Measurements from ENCODE around the gene SLC5A6. TPM values are rescaled to one million over a fixed set of nuclear protein-coding genes. Genes with fewer than 3 reads are reported as not detected.

SLC5A6 gene
- polyA plus RNA-seq, 1 donor, result 148 TPM

DNA sequence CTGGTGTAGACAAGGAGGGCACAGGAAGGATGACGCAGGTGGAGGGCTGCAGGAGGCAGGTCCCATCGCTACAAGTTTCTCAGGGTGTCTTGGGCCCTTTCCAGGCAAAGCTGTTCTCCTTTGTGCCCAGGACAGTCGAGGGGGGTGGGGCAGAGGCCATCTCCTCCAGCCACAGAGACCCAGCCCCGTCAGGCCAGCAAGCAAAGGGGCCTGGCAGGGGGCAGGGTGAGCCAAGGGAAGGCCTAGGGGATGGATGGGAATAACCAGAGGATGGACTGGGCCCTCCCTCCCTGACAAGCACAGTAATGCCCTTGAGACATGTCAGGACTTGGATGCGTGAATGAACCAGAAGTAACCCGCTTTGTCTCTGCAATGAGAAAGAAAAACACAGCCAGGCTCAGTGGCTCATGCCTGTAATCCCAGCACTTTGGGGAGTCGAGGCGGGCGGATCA, 57.0 kb downstream of the SLC5A6 start:
- no peak for DNase-seq
- Histone ChIP-seq H3K4me1 (ENCODE audit: control insufficient read depth, insufficient read depth, low read length) (peaks cover 4% of the 10 kb centered on the region), H3K36me3 (ENCODE audit: control insufficient read depth, insufficient read depth, low read length) (no peaks in the 10 kb centered on the region), H3K9me3 (ENCODE audit: control insufficient read depth, low read depth, low read length) (peaks cover 1% of the 10 kb centered on the region), H3K4me3 (ENCODE audit: low read length) (no peak overlapping the region), H3K27me3 (ENCODE audit: control insufficient read depth, insufficient read depth, low read length) (no peaks in the 10 kb centered on the region), H3K27ac (ENCODE audit: low read length) (no peak overlapping the region)
- WGBS (ENCODE audit: insufficient coverage, low lambda C conversion rate), result 83% methylated on average over 2 of the region's 9 CpGs

- H3K9me3 ChIP-seq (ENCODE audit: control insufficient read depth, low read depth, low read length), result peaks cover 3% of the 10 kb centered on the region
- H3K36me3 ChIP-seq (ENCODE audit: control insufficient read depth, insufficient read depth, low read length), result no peaks in the 10 kb centered on the region
- no peaks in the 10 kb centered on the region for H3K27me3 ChIP-seq (ENCODE audit: control insufficient read depth, insufficient read depth, low read length)
- no peak for DNase-seq
- no peak overlapping the region for H3K27ac ChIP-seq (ENCODE audit: low read length)
- no CpG with 5 or more reads among the region's 6 CpGs for WGBS (ENCODE audit: insufficient coverage, low lambda C conversion rate)
- H3K4me3 ChIP-seq (ENCODE audit: low read length), result no peak overlapping the region
- H3K4me1 ChIP-seq (ENCODE audit: control insufficient read depth, insufficient read depth, low read length), result peaks cover 7% of the 10 kb centered on the region
These were observed 57.6 kb downstream of the SLC5A6 start for GRCh38 chr2:27154488-27154887.

- Histone ChIP-seq H3K4me1 (ENCODE audit: control insufficient read depth, insufficient read depth, low read length) (peaks cover 13% of the 10 kb centered on the region), H3K27me3 (ENCODE audit: control insufficient read depth, insufficient read depth, low read length) (no peaks in the 10 kb centered on the region), H3K4me3 (ENCODE audit: low read length) (no peak overlapping the region), H3K27ac (ENCODE audit: low read length) (no peak overlapping the region), H3K36me3 (ENCODE audit: control insufficient read depth, insufficient read depth, low read length) (no peaks in the 10 kb centered on the region), H3K9me3 (ENCODE audit: control insufficient read depth, low read depth, low read length) (peaks cover 3% of the 10 kb centered on the region)
- no CpG with 5 or more reads among the region's 2 CpGs for WGBS (ENCODE audit: insufficient coverage, low lambda C conversion rate)
- DNase-seq, result peak in 1 of 2 donors; percentile 59
These were observed 59.1 kb downstream of the SLC5A6 start for GRCh38 chr2:27152796-27153464.

- Histone ChIP-seq H3K4me1 (ENCODE audit: control insufficient read depth, insufficient read depth, low read length) (peaks cover 13% of the 10 kb centered on the region), H3K27me3 (ENCODE audit: control insufficient read depth, insufficient read depth, low read length) (no peaks in the 10 kb centered on the region), H3K9me3 (ENCODE audit: control insufficient read depth, low read depth, low read length) (peaks cover 3% of the 10 kb centered on the region), H3K4me3 (ENCODE audit: low read length) (no peak overlapping the region), H3K36me3 (ENCODE audit: control insufficient read depth, insufficient read depth, low read length) (no peaks in the 10 kb centered on the region), H3K27ac (ENCODE audit: low read length) (no peak overlapping the region)
- no CpG with 5 or more reads among the region's 8 CpGs for WGBS (ENCODE audit: insufficient coverage, low lambda C conversion rate)
- DNase-seq, result peak in 1 of 2 donors; percentile 31
These were observed 59.8 kb downstream of the SLC5A6 start for GRCh38 chr2:27152102-27152795.

DNA sequence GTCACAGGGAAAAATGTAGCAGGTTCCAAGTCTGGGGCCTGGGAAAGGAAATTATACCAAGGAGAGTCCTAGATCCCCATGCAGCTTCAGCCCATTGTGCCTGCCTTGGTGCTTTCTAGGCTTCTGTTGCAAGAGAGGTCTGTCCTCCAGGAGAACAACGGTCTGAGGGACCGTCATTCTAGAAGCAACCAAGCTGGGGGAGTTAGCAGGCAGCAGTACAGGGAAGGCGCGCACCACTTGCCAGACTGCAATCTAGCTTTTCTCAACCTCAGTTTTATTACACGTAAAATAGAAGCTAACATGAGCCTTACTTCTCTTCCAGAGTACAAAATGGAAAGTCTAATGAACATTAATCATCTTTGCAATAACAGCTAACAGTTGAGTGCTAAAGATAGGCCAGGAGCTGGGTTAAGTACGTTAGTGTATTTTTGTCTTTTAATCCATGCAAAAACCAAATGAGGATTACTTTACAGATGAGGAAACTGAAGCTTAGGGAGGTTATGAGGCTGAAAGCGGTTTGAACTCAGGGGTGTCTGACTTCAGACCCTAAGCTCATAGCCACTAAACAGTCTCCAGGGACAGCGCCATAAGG, 61.3 kb downstream of the SLC5A6 start:
- Histone ChIP-seq H3K4me3 (ENCODE audit: low read length) (no peak overlapping the region), H3K27ac (ENCODE audit: low read length) (no peak overlapping the region), H3K4me1 (ENCODE audit: control insufficient read depth, insufficient read depth, low read length) (peaks cover 13% of the 10 kb centered on the region), H3K36me3 (ENCODE audit: control insufficient read depth, insufficient read depth, low read length) (no peaks in the 10 kb centered on the region), H3K27me3 (ENCODE audit: control insufficient read depth, insufficient read depth, low read length) (no peaks in the 10 kb centered on the region), H3K9me3 (ENCODE audit: control insufficient read depth, low read depth, low read length) (peaks cover 3% of the 10 kb centered on the region)
- WGBS (ENCODE audit: insufficient coverage, low lambda C conversion rate), result no CpG with 5 or more reads among the region's 8 CpGs
- no peak for DNase-seq

Other genes with a start within 250 kb of the SLC5A6 start
- gene MAPRE3, start 241.6 kb downstream of the SLC5A6 start, polyA plus RNA-seq, result 20.7 TPM
- gene TMEM214, start 179.3 kb downstream of the SLC5A6 start, polyA plus RNA-seq, result 93.6 TPM
- gene AGBL5, start 160.6 kb downstream of the SLC5A6 start, polyA plus RNA-seq, result 28.3 TPM
- gene OST4, start 140.6 kb downstream of the SLC5A6 start, polyA plus RNA-seq, result 313 TPM
- gene EMILIN1, start 133.7 kb downstream of the SLC5A6 start, polyA plus RNA-seq, result 49.1 TPM
- 232 TPM for gene KHK, start 125.5 kb downstream of the SLC5A6 start, polyA plus RNA-seq
- gene CGREF1, start 93.1 kb downstream of the SLC5A6 start, polyA plus RNA-seq, result 11.5 TPM
- 2.0 TPM for gene ABHD1, start 88.5 kb downstream of the SLC5A6 start, polyA plus RNA-seq
- 48.5 TPM for gene PREB, start 77.6 kb downstream of the SLC5A6 start, polyA plus RNA-seq
- gene PRR30, start 72.9 kb downstream of the SLC5A6 start, polyA plus RNA-seq, result not detected
- 0.10 TPM for gene TCF23, start 63.3 kb downstream of the SLC5A6 start, polyA plus RNA-seq
- 131 TPM for gene ATRAID, start 227 bp downstream of the SLC5A6 start, polyA plus RNA-seq
- gene CAD, start 5.1 kb upstream of the SLC5A6 start, polyA plus RNA-seq, result 34.9 TPM
- gene SLC30A3, start 50.8 kb upstream of the SLC5A6 start, polyA plus RNA-seq, result 0.57 TPM
- 0.19 TPM for gene DNAJC5G, start 63.2 kb upstream of the SLC5A6 start, polyA plus RNA-seq
- 0.60 TPM for gene TRIM54, start 70.2 kb upstream of the SLC5A6 start, polyA plus RNA-seq
- 3.4 TPM for gene UCN, start 96.2 kb upstream of the SLC5A6 start, polyA plus RNA-seq
- 99.6 TPM for gene MPV17, start 110.8 kb upstream of the SLC5A6 start, polyA plus RNA-seq
- gene GTF3C2, start 144.5 kb upstream of the SLC5A6 start, polyA plus RNA-seq, result 51.9 TPM
- 39.7 TPM for gene EIF2B4, start 158.1 kb upstream of the SLC5A6 start, polyA plus RNA-seq
- gene SNX17, start 158.3 kb upstream of the SLC5A6 start, polyA plus RNA-seq, result 68.0 TPM
- gene ZNF513, start 168.5 kb upstream of the SLC5A6 start, polyA plus RNA-seq, result 23.1 TPM
- gene PPM1G, start 197.3 kb upstream of the SLC5A6 start, polyA plus RNA-seq, result 66.4 TPM
- 89.0 TPM for gene NRBP1, start 216.4 kb upstream of the SLC5A6 start, polyA plus RNA-seq
- 55.5 TPM for gene KRTCAP3, start 230.1 kb upstream of the SLC5A6 start, polyA plus RNA-seq